Femur (tissue), 1 donor: ENCODE data around the gene PDP2.
"Not testable (repeated sequence)": the region's sequence is repeated elsewhere in the genome, so short reads cannot be mapped to it uniquely, and the experiment has no call there.

Experiments used
- DNase-seq: peaks from one replicate; pipeline ENCODE4 v3.0.0-alpha.2; 2017

PDP2 gene

DNA sequence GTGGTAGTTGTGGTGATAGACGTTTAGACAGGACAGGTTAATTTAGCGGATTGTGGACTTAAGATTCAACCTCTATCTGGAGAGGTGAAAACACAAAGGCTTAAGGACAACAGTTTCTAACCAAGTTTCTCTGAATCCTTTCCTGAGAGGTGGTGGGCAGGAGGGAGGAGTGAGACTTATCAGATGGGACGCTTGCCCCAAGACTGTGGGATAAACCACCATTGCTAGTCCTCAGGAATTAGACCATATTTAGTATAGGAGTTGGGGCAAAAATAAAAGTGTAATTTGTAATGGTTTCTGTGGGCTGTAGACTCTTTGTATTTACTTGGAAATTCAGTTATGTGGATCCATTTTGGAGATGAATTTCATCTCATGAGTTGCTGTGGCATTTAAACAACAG is 6.6 kb downstream of the PDP2 start:
- no peak for DNase-seq

DNA sequence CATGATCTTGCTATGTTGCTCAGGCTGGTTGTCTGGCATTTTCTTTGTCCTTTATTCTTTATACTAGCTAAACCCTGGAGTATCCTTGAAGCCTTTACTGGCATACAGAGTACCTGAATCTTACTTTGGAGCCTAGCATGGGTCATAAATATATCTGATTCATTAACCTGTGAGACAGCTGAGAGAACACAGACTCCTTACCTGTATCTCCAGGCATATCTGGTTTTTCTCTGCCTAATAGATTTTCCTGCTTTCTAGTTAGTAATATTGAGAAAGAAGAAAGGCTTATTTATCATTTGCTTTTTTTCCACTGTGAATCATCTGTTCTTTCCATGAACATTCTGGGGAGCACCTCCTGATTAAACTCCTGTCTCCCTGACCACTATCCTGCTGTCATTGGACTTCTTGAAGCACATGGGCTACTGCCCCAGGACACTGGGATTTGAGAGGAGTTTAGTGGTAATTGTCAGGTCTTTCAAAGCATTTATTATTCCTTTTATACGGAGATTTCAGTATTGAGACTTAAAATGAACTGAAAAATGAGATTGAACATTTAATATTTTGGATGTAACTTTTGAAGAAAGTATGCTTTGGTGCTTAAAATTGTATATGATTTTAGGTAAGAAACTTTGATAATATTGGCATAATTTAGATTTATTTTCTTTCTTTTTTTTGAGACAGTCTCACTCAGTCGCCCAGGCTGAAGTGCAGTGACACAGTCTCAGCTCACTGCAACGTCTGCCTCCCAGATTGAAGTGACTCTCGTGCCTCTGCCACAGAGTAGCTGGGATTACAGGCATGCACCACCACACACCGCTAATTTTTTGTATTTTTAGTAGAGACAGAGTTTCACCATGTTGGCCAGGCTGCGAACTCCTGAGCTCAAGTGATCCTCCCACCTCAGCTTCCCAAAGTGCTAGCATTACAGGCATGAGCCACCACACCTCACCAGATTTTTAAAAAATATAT is 8.6 kb downstream of the PDP2 start:
- DNase-seq: no peak

DNA sequence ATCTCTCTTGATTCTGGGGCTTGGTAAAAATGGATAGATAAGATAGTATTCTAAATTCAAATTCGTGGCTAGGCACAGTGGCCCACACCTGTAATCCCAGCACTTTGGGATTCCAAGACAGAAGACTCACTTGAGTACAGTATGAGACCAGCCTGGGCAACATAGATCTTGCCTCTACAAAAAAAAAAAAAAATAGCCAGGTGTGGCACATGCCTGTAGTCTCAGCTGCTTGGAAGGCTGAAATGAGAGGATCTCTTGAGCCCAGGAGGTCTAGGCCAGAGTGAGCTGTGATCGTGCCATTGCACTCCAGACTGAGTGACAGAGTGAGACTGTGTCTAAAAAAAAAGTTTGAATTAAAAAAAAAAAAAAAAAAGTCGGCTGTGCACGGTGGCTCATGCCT is 9.3 kb downstream of the PDP2 start:
- no peak for DNase-seq

DNA sequence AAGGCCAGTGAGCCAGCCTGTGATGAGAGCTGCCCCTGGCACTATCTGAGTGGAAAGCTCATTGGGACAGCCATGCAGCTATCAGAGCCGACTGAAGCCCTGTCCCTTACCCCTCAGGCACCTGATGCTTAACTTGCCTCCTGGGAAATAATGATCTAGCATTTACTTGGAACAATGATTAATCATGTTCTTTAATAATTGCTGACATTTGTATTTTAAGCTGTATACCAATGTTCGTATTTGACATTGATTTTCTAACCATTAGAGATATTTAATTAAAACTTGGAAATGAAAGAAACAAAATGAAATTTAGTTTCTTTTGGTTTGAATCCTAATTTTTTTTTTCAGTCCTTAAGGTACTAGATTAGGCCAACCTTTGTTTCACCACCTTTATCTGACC is 10.5 kb downstream of the PDP2 start:
- DNase-seq: no peak

DNA sequence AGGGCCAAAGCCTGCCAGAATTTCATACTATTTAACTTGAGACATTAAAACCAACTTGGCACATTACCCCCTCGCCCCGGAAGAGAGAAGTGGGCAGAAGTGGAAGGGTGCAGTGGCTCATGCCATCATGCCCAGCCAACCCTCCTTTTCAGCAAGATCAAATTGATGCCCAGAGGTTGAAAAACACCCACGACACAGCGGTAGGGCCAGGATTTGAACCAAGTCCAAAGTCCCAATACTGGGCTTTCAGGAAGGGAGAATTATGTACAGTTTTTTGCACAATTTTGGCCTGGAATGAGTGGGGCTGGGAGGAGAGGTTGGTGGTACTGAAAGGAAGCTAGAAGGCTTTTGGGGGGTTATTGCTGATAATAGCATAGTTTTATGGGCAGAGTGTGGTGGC is 11.0 kb downstream of the PDP2 start:
- DNase-seq: no peak

DNA sequence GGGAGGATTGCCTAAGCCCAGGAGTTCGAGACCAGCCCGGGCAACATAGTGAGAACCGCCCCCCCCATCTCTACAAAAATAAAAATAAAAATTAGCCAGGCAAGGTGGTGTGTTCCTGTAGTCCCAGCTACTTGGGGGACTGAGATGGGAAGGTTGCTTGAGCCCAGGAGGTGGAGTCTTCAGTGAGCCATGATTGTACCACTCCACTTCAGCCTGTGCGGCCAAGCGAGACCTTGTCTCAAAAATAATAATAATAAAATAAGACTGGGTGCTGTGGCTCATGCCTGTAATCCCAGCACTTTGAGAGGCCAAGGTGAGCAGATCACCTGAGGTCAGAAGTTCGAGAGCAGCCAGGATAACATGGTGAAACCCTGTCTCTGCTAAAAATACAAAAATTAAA is 11.5 kb downstream of the PDP2 start:
- DNase-seq: no peak

DNA sequence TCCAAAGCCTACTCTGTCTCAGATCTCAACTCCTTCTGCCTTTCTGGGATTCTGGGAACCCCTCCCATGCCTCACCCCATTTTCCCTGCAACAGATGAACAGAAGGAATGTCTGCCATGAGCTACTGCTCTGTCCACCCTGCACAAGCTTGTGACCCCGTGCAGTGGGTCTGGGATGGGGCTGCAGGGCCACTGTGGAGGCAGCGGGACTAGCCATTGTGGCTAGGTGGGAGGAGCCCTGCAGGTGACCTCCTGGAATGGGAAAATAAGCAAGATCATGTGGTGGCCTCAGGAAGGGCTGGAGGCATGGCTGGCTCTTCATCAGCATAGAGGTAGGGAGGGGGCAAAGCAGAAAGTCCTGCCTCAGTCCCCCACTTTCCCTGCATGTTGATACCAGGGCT is 13.7 kb downstream of the PDP2 start:
- no peak for DNase-seq

DNA sequence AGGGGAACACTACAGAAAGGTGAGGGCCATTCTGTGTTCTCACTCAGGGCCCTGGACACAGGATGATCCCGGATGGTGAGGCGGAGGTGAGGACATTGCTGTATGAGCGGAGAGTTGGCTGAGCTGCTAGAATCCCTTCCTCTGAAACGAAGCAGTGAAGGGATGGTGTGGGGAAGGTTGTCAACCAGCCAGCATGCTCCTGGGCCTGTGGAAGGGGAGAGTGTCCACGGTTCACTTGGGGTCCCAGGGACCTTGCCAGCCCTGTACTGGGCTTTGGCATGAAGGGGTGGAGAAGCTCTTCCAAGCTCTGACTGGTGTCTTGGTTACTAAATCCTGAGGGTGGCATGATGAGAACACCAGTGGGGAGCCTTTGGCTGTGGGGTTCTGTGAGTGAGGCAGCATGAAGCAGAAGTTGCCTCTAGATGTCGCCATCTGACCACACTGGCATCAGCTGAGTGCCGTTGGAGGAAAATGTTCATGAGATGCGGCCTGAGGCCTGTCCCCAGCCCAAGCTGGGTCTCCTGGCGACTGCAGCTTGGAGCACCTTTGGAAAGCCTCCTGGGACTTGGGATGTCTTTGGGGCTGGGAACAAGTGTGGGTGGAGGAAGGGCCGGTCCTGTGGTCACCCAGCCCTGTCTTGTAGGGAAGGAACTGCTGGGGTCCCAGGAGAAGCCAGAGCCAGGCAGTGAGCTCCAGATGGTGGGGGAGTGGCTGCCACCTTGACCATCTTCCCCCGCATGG is 14.8 kb downstream of the PDP2 start:
- peak; percentile 77 for DNase-seq

DNA sequence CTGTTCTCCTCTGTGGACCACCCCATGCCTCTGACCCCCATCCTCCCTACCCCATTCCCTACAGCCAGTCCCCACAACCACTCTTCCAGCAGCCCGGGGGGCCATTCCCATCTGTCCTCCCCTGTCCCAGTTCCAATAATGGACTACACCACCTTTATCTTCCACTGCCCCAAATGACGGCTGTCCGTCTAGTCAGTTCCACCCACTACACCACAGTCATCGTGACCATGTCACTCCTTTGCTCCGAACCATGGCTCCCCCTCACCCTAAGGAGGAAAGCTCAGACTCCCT is 15.3 kb downstream of the PDP2 start:
- DNase-seq: no peak

DNA sequence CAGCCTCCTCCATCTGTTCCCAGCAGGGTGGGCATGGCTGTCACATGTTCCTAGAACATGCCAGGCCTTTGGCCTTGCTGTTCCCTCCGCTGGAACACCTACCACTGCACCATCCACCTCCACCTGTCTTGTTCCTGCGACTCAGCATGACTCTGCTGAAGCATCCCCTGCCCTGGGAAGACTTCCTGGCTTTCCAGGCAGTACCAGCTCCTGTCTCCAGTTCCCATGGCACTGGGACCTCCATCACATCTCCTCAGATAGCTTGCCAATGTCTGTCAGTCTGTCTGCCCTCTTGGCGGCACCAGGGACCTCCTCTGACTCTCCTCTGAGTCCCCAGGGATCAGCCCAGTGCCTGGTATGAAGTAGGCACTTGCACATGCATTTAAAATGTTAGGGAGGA is 15.7 kb downstream of the PDP2 start:
- no peak for DNase-seq

DNA sequence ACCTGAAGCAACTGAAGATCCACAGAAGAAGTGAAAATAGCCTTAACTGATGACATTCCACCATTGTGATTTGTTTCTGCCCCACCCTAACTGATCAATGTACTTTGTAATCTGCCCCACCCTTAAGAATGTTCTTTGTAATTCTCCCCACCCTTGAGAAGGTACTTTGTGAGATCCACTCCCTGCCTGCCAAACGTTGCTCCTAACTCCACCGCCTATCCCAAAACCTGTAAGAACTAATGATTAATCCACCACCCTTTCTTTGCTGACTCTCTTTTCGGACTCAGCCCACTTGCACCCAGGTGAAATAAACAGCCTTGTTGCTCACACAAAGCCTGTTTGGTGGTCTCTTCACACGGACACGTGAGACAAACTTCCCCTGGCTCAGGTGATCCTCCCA is 16.4 kb downstream of the PDP2 start:
- DNase-seq: not testable (repeated sequence)

DNA sequence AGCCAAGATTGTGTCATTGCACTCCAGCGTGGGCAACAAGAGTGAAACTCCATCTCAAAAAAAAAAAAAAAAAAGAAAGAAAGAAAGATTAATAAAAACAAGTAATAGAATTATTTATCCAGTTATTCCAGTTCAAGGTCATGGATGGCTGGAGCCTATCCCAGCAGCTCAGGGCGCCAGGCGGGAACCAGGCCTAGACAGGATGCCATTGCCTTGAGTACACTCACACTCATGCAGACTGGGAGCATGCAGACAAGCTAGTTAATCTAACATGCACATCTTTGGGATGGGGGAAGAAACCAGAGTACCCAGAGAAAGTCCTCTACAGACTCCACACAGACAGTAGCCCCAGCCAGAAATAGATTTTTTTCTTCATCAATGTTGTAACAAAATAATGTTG is 17.9 kb downstream of the PDP2 start:
- DNase-seq: no peak

DNA sequence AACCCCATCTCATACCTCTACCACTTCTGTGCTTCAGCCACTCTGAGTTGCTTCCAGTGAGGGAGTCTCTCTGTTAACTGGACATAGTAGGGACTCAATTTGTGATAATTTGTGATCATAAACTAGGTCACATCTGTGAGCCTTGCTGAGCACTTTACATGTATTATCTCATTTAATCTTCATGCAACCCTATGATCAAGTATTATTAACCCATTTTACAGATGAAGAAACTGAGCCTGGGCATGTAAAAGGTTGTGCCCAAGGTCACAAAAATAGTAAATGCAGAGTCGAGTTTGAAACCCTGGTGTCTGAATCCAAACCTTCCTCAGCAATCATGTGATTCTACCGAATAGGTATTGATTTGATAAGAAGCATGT is 18.6 kb downstream of the PDP2 start:
- no peak for DNase-seq

DNA sequence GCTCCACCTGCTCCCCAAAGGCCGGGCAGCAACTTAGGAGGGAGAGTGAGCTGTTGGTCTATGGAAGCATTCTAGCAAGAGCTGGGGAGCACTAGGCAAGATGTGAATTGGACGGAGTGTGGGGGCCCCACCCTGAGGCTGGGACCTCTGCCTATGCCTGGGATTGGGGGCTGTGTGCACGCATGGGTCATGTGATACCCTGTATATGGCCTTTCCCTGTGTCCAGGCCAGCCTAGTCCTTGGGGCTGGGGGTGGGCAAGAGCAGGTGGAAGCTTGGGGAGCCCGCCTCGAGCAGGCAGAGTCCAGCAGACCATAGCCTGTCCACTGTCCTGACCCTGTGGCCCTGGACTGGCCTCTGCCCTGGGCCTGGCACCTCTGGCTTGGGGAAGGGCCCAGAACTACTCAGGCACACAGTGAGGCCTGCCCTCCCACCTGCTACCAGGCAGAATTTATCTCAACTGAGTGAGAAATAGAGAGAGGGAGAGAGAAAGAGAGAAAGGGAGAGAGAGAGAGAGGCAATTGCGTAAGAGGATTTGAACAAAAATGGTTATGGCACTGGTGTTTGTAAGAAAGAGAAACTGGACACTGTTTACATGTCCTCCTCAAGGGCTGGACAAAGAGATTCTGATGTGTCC is 19.1 kb downstream of the PDP2 start:
- DNase-seq: no peak

DNA sequence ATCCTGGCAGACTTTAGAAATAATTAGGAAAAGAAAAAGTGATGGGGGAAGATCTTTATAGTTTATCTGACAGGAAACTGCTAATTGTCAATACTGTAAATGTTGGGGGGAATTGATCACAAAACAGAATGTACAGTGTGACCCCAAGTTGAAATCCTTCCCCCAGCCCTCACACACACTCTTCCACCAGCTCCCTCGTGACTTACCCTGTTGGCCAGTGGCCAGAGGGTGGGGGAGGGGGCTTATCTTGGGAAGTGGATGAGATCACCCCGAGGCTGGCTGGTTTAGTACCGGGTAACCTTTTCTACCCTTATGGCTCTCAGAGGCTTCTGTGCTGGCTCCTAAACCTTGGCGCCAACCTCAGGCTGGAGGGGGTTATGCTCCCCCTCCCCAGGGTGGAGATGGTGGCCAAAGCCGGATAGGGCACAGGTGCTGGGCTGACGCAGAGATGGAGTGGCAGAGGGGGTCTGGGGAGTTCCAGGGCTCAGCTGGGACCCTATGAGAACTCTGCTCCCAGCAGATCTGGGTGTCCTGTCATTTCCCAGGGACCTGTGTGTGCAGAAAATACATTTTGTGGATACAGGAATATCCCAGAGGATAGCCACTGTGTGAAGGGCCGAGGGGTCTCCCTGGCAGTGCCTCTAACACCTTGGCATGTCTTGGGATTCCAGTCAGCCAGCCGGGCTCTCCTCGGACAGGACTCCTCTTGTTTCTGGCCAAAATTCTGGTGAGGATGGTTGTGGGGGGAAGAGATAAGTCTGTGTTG is 19.8 kb downstream of the PDP2 start:
- DNase-seq: no peak

DNA sequence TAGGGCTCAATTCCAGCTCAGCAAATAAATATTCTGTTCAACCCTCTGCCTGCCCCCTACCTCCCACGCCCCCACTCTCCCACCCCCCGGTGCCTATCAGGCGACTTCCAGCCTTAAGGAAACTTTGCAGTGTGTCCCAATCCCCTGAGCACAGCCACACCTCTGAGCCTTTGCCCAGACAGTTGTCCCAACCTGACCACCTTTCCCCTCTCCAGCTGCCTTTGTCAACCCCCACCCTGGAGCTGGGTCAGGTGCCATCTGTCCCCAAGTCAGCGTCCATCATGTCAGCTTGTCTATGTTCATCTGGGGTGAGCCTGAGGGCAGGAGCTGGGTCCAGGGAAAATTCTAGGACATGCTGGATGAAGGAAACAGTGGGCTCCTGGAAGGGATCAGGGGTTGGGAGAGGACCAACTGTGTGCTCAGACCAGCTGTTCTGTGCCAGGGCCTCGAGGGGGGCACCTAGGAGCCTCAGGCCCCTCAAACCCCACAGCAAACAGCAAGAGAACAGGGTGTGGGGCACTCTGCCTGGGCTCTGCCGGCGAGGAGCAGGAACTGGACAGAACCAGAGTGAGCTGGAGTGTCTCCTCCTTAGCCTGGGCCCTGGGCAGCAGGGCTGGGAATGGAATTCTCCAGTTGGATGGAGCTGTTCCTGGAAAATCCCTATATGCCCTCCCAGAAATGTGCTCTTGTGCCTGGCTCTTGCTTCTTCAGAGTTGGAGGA is 20.6 kb downstream of the PDP2 start:
- peak; percentile 51 for DNase-seq

DNA sequence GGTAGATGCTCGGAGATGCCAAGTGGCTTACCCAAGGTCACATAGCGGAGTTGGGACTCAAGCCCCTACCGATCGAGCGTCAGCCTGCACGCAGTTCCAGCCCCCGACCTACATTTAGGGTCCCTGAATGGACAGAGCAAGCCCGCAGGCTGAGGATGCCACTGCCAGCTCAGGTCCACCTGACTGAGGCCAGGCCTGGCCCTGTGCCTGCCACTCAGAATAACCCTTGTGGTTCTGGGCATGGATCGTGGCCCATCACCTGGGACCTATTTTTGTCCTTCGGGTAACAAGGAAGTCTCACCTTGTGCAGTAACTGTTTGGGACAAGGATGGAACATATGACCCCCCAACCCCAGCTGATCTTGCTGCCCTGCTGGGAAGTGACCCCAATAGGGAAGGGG is 21.3 kb downstream of the PDP2 start:
- DNase-seq: peak; percentile 17

DNA sequence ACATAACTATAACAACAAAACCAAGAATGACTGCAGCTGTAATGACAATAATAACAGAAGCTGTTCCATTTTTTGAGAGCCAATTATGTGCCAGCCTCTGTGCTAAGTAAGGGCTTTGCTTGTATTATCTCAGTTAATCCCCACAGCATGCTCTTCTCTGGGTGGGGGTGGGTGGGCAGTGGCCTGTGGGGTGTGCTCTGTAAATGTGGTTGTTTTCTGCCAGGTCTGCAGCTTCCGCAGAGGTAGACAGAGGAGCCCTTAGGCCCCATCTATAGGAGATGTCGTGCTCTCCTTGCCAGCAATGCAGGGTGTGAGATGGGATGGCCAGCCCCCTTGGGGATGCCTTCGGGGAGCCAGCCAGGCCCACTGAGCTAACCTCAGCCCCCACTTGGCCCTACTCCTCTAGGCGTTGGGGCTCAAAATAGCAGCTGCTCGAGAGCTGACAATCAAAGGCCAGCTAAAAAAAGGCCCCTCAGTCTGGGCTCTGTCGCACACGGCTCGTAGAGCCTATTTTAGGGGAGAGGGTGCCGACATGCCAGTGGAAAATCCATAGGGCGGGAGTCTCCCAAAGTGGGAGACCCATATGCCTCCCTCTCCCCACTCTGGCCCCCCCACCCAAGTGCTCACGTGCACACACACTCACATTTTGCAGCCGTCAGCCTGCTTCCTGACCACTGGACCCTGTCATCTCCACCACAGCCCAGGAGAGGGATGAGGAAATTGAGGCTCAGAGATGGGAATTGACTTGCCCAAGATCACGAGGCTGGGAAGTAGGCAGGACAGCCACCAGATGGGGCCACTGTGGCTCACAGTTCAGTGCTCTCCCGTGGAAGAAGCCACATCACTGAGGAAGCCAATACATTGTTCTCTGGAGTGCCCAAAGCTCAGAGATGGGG is 22.6 kb downstream of the PDP2 start:
- peak; percentile 60 for DNase-seq

DNA sequence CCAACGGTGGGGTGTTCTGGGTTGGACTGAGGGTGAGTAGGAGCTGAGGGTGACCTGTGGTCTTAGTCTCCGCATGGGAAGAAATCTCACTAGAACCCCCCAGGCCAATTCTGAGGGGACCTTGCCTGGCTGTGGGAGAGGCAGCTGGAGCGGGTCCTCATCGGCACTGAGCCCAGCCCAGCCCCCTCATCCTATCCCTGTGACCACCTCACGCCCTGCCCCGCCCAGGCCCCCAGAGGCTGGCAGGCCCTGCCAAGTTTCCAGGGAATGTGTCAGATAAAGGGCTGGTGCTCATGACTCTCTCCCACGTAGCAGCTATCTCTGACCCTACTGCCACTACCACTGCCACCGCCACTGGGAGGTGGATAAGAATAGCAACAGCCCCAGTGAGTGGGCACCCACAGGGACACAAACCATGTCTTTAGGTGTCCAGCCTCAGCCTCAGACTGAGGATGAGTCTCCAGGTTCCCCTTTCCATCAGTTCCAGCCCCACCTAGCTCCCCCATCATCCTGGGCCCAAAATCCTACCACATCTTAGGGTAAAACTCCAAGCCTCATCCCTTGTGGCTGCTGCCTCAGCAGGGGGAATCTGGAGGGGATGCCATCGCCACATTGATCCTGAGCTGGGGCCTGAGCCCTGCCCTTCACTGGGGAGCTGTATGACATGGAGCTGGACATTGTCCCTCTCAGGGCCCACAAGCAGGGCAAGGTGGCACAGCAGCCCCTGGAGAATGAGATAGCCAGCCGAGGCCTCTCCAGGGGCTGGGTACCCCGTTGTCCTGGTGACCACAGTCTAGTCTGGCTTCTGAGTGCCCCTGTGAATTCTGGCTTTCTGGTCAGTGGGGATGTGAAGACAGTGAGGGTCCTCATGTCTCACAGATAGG is 23.5 kb downstream of the PDP2 start:
- no peak for DNase-seq

DNA sequence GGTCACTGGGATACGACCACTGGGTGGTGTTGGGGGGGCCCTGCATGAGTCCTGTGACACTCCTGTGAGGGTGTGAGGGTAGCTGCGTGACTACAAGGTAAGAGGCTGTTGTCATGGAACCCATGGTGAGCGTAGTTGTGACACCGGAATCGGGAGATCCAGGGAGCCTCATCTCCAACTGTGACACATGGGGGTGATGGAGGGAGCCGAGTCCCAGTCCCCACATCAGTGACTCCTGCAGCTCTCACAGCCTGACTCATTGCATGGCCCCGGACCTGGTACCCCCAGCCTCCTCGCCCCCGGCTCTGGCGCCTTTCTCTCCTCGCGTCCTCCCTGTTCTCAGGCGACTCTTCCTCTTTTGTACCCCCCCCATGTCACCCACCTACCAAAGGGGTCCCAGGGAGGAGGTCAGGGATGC is 24.1 kb downstream of the PDP2 start:
- no peak for DNase-seq
